Ramos (cell line): ENCODE data around the gene ABLIM1.

Experiments
- in situ Hi-C: fragments of 300-500 bp; cut with MboI; formaldehyde crosslinking; loops from one replicate; pipeline ENCODE4 v1.14.3; 2022; ENCODE audit warnings: low sequenced_read_pairs; ENCODE audit not compliant: unreplicated experiment

ABLIM1 gene

DNA sequence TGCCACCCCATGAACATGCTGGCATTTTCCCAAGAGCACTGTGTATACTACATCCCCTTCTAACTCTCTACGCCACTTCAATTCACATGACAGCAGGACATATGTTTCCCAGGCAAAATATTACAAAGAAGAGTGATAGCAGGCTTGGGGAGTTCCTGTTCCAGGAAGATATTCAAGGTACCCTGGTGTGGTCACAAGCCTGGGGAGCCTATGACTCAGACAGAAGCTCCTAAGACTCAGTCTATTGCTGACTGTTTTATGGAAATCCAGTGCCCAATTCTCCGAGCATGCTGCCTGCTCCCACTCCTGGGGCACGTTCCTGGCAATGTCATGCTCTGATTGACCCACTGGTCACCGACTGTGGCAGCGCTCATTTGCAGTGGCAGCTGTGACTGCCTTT is 23.5 kb upstream of the ABLIM1 start:
- in situ Hi-C loops = no loop called here

DNA sequence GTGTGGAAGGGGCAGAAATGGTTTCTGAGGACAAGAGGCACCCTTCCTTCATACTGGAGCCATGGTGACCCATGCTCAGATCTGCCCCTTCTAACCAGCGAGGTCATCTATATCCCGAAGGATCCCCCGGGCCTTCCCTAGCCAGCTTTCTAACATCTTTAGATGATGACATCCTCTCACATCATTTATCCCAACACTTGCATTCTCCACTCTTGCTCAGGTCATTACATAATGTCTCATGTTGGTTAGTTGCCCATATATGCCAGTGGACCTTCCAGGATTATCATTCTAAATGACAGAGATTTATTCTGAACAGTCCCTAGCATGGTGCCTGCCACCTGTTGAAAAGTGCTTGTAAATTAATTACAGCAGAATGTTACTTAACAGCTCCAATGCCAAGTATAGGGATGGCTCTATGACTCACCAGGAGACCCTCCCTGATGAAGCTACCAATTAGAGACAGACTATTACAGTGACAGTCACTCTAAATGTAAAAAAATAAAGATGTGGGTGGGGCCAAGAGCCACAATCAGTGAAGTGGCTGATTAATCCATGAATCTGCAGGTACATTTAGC is 22.6 kb upstream of the ABLIM1 start:
- in situ Hi-C loops = no loop called here

- in situ Hi-C loops = no loop called here
Observed at GRCh38 chr10:114679552-114679951, 21.5 kb upstream of the ABLIM1 start.

DNA sequence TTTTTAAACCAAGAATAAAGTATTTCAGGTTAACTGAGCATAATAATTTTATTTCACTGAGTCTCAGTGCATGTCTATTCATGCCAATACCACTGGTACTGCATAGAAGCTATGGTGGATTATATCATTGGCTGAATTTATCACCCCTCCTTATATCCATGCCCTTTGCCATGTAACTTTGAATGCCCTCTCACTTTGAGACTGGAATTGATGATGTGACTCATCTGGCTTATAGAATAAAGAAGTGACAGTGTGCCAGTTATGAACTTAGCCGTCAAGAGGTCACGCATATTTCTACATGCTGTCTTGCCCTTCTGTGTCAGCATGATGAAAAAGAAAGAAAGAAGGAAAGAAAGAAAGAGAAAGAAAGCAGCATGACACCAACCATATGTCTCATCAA is 20.7 kb upstream of the ABLIM1 start:
- in situ Hi-C loops = no loop called here

DNA sequence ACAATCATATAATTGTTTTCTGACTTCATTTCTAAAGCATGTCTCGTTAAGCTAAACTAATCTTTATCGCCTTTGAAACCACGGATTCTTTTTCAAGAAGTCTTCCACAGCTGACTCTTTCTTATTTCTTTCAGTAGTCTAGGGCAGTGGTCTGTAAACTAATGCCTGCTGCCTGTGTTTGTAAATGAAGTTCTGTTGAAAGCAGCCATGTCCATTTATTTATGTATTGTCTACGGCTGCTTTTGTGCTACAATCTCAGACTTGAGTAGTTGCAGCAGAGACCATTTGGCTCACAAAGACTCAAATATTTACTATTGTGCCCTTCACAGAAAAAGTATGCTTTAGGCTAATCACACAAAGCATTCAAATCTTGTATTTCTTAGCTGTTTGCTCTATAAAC is 20.3 kb upstream of the ABLIM1 start:
- in situ Hi-C loops = no loop called here

- in situ Hi-C loops = no loop called here
Observed at GRCh38 chr10:114674346-114674745, 16.3 kb upstream of the ABLIM1 start.

- in situ Hi-C loops = no loop called here
Observed at GRCh38 chr10:114669648-114670047, 11.6 kb upstream of the ABLIM1 start.

DNA sequence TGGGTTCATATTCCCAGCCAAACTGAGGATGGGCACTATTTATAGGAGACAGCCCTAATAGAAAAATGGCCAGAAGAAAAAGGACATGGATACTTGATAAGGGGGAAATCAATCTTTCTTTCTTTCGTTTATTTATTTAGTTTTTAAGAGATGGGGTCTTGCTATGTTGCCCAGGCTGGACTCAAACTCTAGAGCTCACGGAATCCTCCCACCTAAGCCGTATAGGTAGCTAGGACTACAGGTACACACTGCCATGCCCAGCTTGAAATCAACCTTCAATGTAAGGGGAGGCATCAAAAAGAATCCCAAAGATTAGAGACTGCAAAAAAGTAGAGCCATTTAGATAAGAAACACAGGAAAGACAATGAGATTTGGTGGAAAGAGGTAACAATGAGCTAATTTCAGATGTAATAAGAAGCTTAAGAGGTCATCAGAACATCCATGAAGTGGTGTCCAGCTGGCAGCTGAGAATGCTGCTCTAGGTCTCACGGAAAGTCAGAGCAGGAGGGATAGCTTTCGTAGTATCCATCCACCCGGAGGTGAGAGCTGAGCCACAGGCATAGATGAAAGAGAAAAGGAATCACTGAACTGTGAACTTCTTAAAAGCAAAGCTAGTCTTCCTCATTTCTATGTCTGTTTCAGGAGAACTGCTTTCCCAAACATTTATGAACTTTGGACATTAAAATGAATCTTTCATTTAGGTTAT is 10.5 kb upstream of the ABLIM1 start:
- in situ Hi-C loops = no loop called here

DNA sequence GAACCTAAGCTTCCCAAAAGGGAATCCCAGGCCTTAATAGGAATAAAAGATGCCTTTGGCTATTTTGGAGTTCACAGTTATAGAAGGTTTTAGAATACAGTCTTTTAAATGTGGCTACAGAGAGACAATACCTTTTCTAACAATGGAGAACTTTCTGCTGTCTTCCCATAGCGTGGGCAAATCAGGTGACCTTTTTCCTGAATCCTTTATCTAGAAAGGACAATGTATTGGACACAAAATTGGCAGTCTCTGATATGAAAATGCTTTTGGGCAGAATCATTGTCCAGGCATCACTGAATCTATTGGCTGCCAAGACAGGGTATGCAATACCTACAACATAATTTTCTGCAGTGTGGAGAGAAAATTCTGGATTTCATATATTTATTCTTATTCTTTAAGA is 7.8 kb upstream of the ABLIM1 start:
- in situ Hi-C loops = no loop called here

DNA sequence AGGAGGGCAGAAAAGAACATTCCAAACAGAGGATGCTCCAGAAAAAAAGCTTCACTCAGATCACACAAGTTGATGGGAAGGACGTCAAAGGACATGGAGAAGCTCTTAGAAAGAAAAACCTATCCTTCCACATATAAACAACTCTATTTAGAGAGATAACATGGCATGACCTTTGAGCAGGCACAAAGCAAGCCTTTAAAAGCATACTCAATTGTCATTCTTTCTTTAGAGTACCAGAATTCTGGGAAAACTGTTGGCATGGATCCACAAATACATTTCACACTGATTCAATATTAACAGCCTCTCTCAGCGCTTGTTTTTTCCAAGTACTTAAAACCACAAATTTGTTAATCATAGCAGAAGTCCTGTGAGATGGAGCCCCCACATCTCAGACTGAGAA is 7.3 kb upstream of the ABLIM1 start:
- in situ Hi-C loops = no loop called here

- in situ Hi-C loops = no loop called here
Observed at GRCh38 chr10:114664127-114664526, 6.1 kb upstream of the ABLIM1 start.

GRCh38 chr10:114663626-114664025 is 5.6 kb upstream of the ABLIM1 start:
- in situ Hi-C loops = no loop called here

DNA sequence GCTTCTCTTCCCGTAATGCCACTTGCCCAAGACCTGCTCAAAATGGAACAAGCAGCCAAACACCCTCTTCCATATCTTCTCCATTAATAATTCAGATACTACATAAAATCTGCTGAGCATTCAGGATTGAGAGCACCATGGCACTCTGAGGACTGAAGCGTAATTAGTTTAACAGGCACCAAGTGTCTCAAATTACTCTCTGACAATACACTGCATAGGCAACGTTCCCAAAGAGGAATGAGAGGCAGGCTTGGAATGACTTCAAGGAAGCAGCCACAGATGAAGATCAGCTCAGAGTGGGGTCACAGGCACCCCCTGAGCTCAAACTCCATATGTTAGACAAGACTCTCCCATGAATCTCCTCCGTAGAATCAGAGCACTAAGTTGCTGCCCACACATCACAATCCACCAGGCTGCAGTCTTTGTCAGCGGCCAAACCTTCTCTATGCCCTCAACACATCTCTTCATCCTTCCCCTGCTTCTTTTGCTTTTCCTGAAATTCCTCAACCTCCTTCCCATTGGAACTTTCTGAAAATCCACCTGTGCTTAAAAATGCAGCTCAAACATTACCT is 4.7 kb upstream of the ABLIM1 start:
- in situ Hi-C loops = no loop called here

DNA sequence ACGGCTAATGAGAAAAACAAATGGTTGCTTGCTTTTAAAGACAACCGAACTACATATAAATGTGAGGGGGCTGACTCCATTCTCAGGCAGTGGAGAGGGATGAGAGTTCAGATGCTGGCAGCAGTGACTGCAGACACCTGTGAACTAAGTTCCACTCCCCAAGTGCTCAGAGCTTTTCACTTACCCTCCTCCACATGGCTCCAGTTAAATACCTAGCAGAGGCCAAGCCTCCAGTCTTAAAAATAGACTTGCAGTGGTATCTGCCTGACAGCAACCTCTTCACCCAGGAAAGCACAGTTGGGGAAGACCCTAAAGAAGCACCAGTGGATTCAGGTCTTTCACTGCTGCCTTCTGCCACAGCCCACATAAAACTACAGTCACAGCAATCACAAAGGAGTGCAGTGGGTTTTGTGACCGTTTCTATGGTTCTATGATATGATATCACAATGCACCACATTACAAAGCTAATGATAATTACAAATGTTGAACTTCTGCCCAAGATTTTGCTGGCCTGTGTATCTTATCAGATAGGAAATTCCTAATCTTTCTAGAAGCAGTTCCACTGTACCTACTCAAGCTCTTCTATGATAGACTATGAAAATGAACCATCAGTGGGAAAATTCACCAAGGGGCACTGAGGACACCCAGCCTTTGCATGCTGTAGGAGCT is 3.3 kb upstream of the ABLIM1 start:
- in situ Hi-C loops = no loop called here

GRCh38 chr10:114655671-114656070 is 2.4 kb downstream of the ABLIM1 start:
- in situ Hi-C loops = no loop called here

- in situ Hi-C loops = no loop called here
Observed at GRCh38 chr10:114654822-114655575, 3.1 kb downstream of the ABLIM1 start.

- in situ Hi-C loops = no loop called here
Observed at GRCh38 chr10:114653926-114654325, 4.1 kb downstream of the ABLIM1 start.

GRCh38 chr10:114652402-114653368 is 5.4 kb downstream of the ABLIM1 start:
- in situ Hi-C loops = no loop called here

DNA sequence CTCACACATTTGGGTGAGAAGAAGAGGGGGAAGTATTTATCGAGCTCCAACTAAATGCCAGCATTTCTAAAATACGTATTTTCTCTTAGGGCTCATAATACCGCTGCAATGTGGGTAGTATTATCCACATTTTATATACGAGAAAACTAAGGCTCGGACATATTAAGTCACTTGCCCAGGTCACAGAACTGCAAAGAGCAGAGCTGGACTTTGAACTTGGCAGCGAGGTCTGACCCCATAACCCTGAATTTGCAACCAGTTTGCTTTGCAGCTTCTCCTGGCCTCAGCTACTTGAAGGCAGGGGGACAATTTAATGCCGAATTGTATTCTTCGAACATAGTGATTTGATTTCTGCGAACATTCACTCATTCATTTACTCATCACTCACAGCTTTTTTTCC is 7.2 kb downstream of the ABLIM1 start:
- in situ Hi-C loops = no loop called here

DNA sequence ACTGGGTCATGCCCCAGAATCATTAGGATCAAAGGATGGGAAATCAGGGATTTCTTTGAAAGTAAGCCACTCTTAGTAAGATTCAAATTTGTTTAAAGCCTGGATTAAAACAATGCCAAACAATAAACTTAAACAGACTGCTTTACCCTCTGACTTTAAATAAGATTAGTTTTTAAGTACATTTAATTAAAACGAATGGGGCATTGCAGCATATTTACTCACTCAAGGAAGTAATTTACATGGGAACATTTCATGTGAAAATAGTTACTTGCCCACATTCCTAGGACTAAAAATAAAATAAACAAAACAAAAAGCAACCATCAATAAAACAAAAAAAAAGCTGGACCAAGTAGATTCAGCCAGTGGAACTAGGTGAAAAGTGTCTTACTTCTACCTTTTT is 7.8 kb downstream of the ABLIM1 start:
- in situ Hi-C loops = no loop called here
